Left lung (tissue), 10 donors: ENCODE measurements around the gene TIAM1. TPM values are rescaled to one million over a fixed set of nuclear protein-coding genes. Genes with fewer than 3 reads are reported as not detected.

Experiments used
- ATAC-seq: fragments of 200-7000 bp; cut with Tn5 transposase; one replicate; pipeline ENCODE4 v1.9.1; 2020; ENCODE audit warnings: moderate library complexity
- DNase-seq, 4 donors: peaks; one replicate each; pipeline ENCODE4 v3.0.0-alpha.2; 2013 to 2020
- H3K27ac ChIP-seq, 2 donors: fragments of 200-600 bp; sonication (generic) in 1 of 2; one replicate each; pipeline versions ENCODE4 v1.5.0 to v1.8.0; 2020 to 2021
- H3K27me3 ChIP-seq, 2 donors: fragments of 200-600 bp; sonication (generic) in 1 of 2; one replicate each; pipeline versions ENCODE4 v1.5.0 to v1.8.0; 2020 to 2021
- H3K36me3 ChIP-seq, 2 donors: fragments of 200-600 bp; sonication (generic) in 1 of 2; one replicate each; pipeline versions ENCODE4 v1.5.0 to v1.8.0; 2020 to 2021
- H3K4me1 ChIP-seq, 2 donors: fragments of 200-600 bp; one replicate each; pipeline ENCODE4 v1.8.0; 2021
- H3K4me3 ChIP-seq, 2 donors: fragments of 200-600 bp; sonication (generic) in 1 of 2; one replicate each; pipeline versions ENCODE4 v1.5.0 to v1.8.0; 2020 to 2021; ENCODE audit warnings: mild to moderate bottlenecking in 1 of 2
- H3K9me3 ChIP-seq, 2 donors: fragments of 200-600 bp; sonication (generic) in 1 of 2; one replicate each; pipeline versions ENCODE4 v1.5.0 to v1.8.0; 2020 to 2021
- intact Hi-C, 2 donors: fragments of 100-400 bp; cut with DNase I; formaldehyde crosslinking; loops; one replicate each; pipeline versions ENCODE4 v1.11.2 to v1.14.2; 2022
- polyA plus RNA-seq, 6 donors: library from polyadenylated mRNA; unstranded; fragments of 120-200 nt; gene quantifications; one replicate each; pipeline ENCODE4 v1.2.1, GENCODE V29; 2013; ENCODE audit not compliant: insufficient read length in 6 of 6
- total RNA-seq, 2 donors: library from RNA; stranded (reverse); fragmentation: NEBNext Ultra II Directional; extraction: Animal tissue kit (Norgen Biotek cat#: 25700); gene quantifications; one replicate each; pipeline ENCODE4 v1.2.1, GENCODE V29; 2021
- TF ChIP-seq, protein P1 (sequence below), 2 donors: fragments of 200-600 bp; sonication (generic) in 1 of 2; IDR thresholded peaks; one replicate each; pipeline versions ENCODE4 v1.5.0 to v1.8.0; 2021; ENCODE audit warnings: antibody characterized with exemption in 2 of 2
- donor health status: DM: no; HTN: yes; CAD: no.
- donor health status: DM: no; HTN: no; CAD: no.

Gene TIAM1
- total and polyA plus RNA-seq, 8 donors = 9.7 to 65.5 (median 49.5) TPM

DNA sequence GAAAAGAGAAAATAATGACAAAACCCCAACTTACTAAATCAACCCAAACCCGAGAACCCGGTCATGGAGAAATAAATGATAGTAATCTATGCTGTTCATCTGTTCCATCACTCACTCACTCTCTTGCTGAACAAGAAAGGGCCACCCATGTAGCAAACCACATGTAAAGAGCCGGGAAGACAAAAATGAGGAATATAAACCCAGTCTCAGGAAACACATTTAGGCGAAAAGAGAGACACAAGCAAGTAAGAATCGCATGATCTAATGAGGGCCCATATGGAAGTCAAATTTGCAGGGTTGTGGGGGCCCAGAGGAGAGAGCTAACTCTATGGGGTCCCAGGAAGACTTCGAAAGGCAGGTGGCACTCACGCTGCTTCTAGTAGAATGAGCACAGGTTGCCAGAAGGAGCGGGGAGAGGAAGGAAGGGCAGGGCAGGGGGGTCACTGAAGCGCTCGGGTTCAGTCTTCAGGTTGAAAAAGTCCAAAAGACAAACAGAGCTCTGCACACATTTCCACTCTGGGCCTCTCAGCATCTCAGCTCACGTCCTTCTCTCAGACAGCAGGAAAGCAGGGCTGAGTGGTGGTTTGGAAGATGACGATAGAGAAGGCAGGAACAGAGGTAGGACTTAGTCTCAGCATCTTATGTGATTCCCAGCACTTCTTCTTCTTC, 162.8 kb downstream of the TIAM1 start:
- no peak overlapping the region for H3K4me3 ChIP-seq
- no peaks in the 10 kb centered on the region for H3K9me3 ChIP-seq
- H3K4me1 ChIP-seq = peaks cover 0 to 17% of the 10 kb centered on the region in 2 donors
- H3K27me3 ChIP-seq = no peaks in the 10 kb centered on the region
- DNase-seq = no peak
- TF ChIP-seq, protein P1, sequence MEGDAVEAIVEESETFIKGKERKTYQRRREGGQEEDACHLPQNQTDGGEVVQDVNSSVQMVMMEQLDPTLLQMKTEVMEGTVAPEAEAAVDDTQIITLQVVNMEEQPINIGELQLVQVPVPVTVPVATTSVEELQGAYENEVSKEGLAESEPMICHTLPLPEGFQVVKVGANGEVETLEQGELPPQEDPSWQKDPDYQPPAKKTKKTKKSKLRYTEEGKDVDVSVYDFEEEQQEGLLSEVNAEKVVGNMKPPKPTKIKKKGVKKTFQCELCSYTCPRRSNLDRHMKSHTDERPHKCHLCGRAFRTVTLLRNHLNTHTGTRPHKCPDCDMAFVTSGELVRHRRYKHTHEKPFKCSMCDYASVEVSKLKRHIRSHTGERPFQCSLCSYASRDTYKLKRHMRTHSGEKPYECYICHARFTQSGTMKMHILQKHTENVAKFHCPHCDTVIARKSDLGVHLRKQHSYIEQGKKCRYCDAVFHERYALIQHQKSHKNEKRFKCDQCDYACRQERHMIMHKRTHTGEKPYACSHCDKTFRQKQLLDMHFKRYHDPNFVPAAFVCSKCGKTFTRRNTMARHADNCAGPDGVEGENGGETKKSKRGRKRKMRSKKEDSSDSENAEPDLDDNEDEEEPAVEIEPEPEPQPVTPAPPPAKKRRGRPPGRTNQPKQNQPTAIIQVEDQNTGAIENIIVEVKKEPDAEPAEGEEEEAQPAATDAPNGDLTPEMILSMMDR (IDR thresholded peaks at IDR 0.05) = no peak
- intact Hi-C loops = loop anchor here in 1 of 2 donors (5.0 kb wide), 1 partner anchor 74 kb away; no protein-coding TSS in a partner anchor
- ATAC-seq = no peak
- H3K36me3 ChIP-seq = no peaks in the 10 kb centered on the region
- no peak overlapping the region for H3K27ac ChIP-seq

DNA sequence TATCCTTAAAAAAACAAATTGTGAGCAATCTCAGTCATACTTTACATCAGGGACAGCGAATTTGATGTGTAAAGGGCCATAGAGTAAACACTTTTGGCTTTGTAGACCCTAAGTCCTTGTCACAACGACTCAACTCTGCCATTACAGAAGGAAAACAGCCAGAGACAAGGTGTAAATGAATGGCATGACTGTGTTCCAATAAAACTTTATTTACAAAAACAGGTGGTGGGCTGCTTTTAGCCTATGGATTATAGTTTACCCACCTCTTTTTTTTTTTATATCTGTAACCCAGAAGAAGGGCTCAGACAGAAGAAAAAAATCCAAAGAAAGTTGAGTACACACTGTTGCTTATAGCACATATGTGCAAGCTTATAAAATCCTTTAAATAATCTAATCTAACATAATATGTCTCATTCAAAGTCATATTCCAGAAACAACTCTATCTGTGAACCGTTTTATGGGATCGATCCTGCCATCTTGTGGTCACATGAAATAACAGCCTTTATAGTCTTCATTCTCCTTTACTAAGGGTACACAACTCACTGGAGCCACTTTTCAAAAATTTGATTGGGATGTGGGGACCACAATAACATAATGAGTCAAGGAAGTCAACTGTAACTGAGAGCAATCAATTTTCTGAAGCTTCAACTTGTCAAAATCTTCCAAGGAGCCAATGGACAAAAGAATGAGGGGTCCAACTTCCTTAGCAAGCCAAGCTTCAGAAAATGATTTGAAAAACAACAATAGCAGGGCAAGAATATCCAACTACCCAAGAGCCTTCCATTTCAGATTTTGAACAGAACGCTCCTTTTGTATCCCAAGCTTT, 163.6 kb downstream of the TIAM1 start:
- Histone ChIP-seq H3K4me3 (no peak overlapping the region), H3K27me3 (no peaks in the 10 kb centered on the region), H3K36me3 (no peaks in the 10 kb centered on the region), H3K4me1 (peaks cover 0 to 24% of the 10 kb centered on the region in 2 donors), H3K27ac (no peak overlapping the region), H3K9me3 (no peaks in the 10 kb centered on the region)
- intact Hi-C loops = loop anchor here in 1 of 2 donors (5.0 kb wide), 1 partner anchor 73 kb away; no protein-coding TSS in a partner anchor
- ATAC-seq (peak; percentile 70), DNase-seq (peak in 1 of 4 donors; percentile 59)
- TF ChIP-seq, protein P1 (IDR thresholded peaks at IDR 0.05) = peak; percentile 41 to 50

DNA sequence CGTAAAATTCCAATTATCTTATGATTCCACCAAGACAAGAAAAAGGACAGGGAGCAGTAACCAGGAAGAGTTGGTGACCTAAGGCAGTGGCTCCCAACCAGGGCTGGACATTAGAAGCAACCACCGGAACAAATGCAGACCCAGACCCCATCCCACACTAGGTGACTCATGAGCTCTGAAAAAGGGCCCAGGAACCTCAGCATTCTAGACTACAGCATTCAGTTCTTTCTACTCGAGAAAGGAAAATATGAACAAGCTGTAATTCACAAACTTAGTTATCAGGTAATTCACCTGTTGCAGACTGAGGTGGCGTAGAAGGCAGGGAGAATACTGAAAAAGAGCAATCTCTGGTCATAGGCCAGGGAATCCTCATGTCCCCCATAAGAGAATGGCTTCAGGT, 167.3 kb downstream of the TIAM1 start:
- intact Hi-C loops = no loop called here
- H3K27ac ChIP-seq = peak overlapping the region in 1 of 2 donors; percentile 42
- no peak for ATAC-seq

DNA sequence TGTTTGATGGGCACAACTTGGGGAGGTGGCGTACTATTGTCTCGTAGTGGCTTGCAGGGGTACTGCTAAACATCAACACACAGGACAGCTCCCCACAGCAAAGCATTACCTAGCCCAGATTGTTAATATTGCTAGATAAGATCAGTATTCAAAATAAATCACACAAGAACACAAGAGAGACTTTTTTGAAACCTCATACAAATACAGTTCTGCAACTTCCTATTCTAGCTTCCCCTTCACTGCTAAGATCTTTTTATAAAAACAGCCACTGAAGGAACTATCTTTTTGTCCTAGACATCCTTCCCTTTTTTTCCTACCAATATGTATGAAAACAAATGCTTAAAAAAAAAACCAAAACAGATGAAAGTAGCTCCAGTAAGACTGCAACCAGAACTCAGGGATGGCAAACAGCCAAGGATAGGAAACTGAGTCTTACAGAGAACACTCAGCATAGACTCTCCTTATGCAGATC, 167.9 kb downstream of the TIAM1 start:
- H3K27ac ChIP-seq = peak overlapping the region in 1 of 2 donors; percentile 42
- no peaks in the 10 kb centered on the region for H3K27me3 ChIP-seq
- no peaks in the 10 kb centered on the region for H3K9me3 ChIP-seq
- H3K4me3 ChIP-seq = no peak overlapping the region
- TF ChIP-seq, protein P1 (IDR thresholded peaks at IDR 0.05) = no peak
- no peaks in the 10 kb centered on the region for H3K36me3 ChIP-seq
- peaks cover 4 to 50% of the 10 kb centered on the region in 2 donors for H3K4me1 ChIP-seq
- DNase-seq (no peak), ATAC-seq (no peak)
- intact Hi-C loops = no loop called here

More for the DNA sequence above, 167.3 kb downstream of the TIAM1 start:
- no peaks in the 10 kb centered on the region for H3K36me3 ChIP-seq
- DNase-seq = no peak
- TF ChIP-seq, protein P1 (IDR thresholded peaks at IDR 0.05) = no peak
- no peak overlapping the region for H3K4me3 ChIP-seq
- no peaks in the 10 kb centered on the region for H3K9me3 ChIP-seq
- no peaks in the 10 kb centered on the region for H3K27me3 ChIP-seq
- H3K4me1 ChIP-seq = peaks cover 4 to 50% of the 10 kb centered on the region in 2 donors
